Right lobe of liver (tissue), 6 donors: ENCODE results near the gene SRD5A3. TPM values are rescaled to one million over a fixed set of nuclear protein-coding genes. Genes with fewer than 3 reads are reported as not detected.

Source experiments
- ATAC-seq, 4 donors: fragments of 200-7000 bp; cut with Tn5 transposase; one replicate each; pipeline ENCODE4 v1.9.1; 2020; ENCODE audit warnings: mild to moderate bottlenecking in 4 of 4, moderate library complexity in 4 of 4
- DNase-seq, 3 donors: peaks; one replicate each; pipeline ENCODE4 v3.0.0-alpha.2; 2020
- H3K27ac ChIP-seq, 3 donors: fragments of 200-600 bp; one replicate each; pipeline ENCODE4 v1.8.0; 2022
- H3K27me3 ChIP-seq, 2 donors: fragments of 200-600 bp; one replicate each; pipeline ENCODE4 v1.8.0; 2022
- H3K36me3 ChIP-seq, 4 donors: fragments of 200-600 bp; sonication (generic) in 1 of 4; one replicate each; pipeline versions ENCODE4 v1.5.1 to v1.8.0; 2017 to 2022; ENCODE audit warnings: control low read depth in 1 of 4
- H3K4me1 ChIP-seq, 4 donors: fragments of 200-600 bp; sonication (generic) in 1 of 4; one replicate each; pipeline versions ENCODE4 v1.5.1 to v1.8.0; 2017 to 2022; ENCODE audit warnings: control low read depth in 1 of 4
- H3K4me3 ChIP-seq, 3 donors: fragments of 200-600 bp; one replicate each; pipeline ENCODE4 v1.8.0; 2022
- H3K9me3 ChIP-seq, 4 donors: fragments of 200-600 bp; sonication (generic) in 1 of 4; one replicate each; pipeline versions ENCODE4 v1.5.1 to v1.8.0; 2017 to 2022; ENCODE audit warnings: control low read depth in 1 of 4
- CTCF ChIP-seq, 4 donors: fragments of 200-600 bp in 3 of 4; fragments of 450-650 bp in 1 of 4; IDR thresholded peaks; one replicate each; pipeline versions ENCODE4 v1.5.1 to v1.8.0; 2016 to 2022; ENCODE audit warnings: antibody characterized with exemption in 4 of 4, mild to moderate bottlenecking in 2 of 4
- POLR2A ChIP-seq: fragments of 450-650 bp; IDR thresholded peaks from one replicate; pipeline ENCODE4 v1.6.1; 2017; ENCODE audit warnings: antibody characterized with exemption, mild to moderate bottlenecking
- WGBS: methylation state at CpG from one replicate; pipeline ENCODE4 v1.1.6; 2018; ENCODE audit warnings: low coverage, low lambda C conversion rate; ENCODE audit not compliant: insufficient coverage; ENCODE audit errors: missing lambda C conversion rate; 5-methylcytosine and 5-hydroxymethylcytosine counted together
- intact Hi-C, 2 donors: fragments of 100-400 bp; cut with DNase I; formaldehyde crosslinking; loops; one replicate each; pipeline versions ENCODE4 v1.11.2 to v1.14.1; 2022
- total RNA-seq, 6 experiments: library from RNA; depleted of rRNA in 2 of 6; stranded (reverse); fragments of >200 nt in 2 of 6; fragmentation: NEBNext Ultra II Directional in 3 of 6; extraction: Animal tissue kit (Norgen Biotek cat#: 25700) in 3 of 6; gene quantifications; one replicate each; pipeline versions ENCODE4 v1.1.0 to v1.2.4, GENCODE V29; 2016 to 2023
- donor health status: DM: no; HTN: yes; CAD: no.
- donor health status: DM: no; HTN: no; CAD: no.
- donor health status: DM: no; HTN: no; CAD: no.
- donor health status: DM: no; HTN: yes; CAD: no.
- donor health status: DM: no; HTN: yes; CAD: no.

SRD5A3 gene
- total RNA-seq, 6 experiments from 2014 or later, result 7.7 to 13.9 (median 9.9) TPM

GRCh38 chr4:55397520-55398321 is 51.7 kb downstream of the SRD5A3 start:
- Histone ChIP-seq H3K27me3 (no peaks in the 10 kb centered on the region), H3K9me3 (no peaks in the 10 kb centered on the region), H3K27ac (peak overlapping the region; percentile 88 to 97 (median 94)), H3K4me1 (peaks cover 0 to 23% (median 0%) of the 10 kb centered on the region in 4 donors), H3K4me3 (peak overlapping the region; percentile 84 to 98 (median 88)), H3K36me3 (peaks cover 0 to 3% (median 0%) of the 10 kb centered on the region in 4 donors)
- DNase-seq (no peak), ATAC-seq (peak in 1 of 4 donors; percentile 10)
- TF ChIP-seq CTCF (IDR thresholded peaks at IDR 0.05) (no peak), POLR2A (no peak)
- 46% methylated on average over 15 of the region's 15 CpGs for WGBS
- intact Hi-C loops, result no loop called here

GRCh38 chr4:55398461-55398860 is 52.4 kb downstream of the SRD5A3 start:
- intact Hi-C loops, result no loop called here
- Histone ChIP-seq H3K27me3 (no peaks in the 10 kb centered on the region), H3K4me1 (peaks cover 0 to 23% (median 0%) of the 10 kb centered on the region in 4 donors), H3K27ac (peak overlapping the region in 2 of 3 donors; percentile 94 to 97), H3K4me3 (peak overlapping the region in 2 of 3 donors; percentile 88 to 98), H3K36me3 (peaks cover 0 to 4% (median 0%) of the 10 kb centered on the region in 4 donors), H3K9me3 (no peaks in the 10 kb centered on the region)
- TF ChIP-seq POLR2A (no peak), CTCF (IDR thresholded peaks at IDR 0.05) (no peak)
- 64% methylated on average over 1 of the region's 1 CpG for WGBS
- ATAC-seq, result no peak
- no peak for DNase-seq

- intact Hi-C loops, result no loop called here
- 51% methylated on average over 3 of the region's 3 CpGs for WGBS
- Histone ChIP-seq H3K36me3 (peaks cover 0 to 7% (median 0%) of the 10 kb centered on the region in 4 donors), H3K4me1 (peaks cover 0 to 23% (median 0%) of the 10 kb centered on the region in 4 donors), H3K27me3 (no peaks in the 10 kb centered on the region), H3K9me3 (no peaks in the 10 kb centered on the region), H3K4me3 (no peak overlapping the region), H3K27ac (no peak overlapping the region)
- no peak for TF ChIP-seq POLR2A
- no peak for TF ChIP-seq CTCF (IDR thresholded peaks at IDR 0.05)
- DNase-seq, result no peak
- no peak for ATAC-seq
Measured at GRCh38 chr4:55398966-55399365, 52.9 kb downstream of the SRD5A3 start.

GRCh38 chr4:55399581-55399980 is 53.5 kb downstream of the SRD5A3 start:
- TF ChIP-seq POLR2A, result no peak
- no peak for TF ChIP-seq CTCF (IDR thresholded peaks at IDR 0.05)
- DNase-seq (no peak), ATAC-seq (no peak)
- H3K9me3 ChIP-seq, result no peaks in the 10 kb centered on the region
- H3K4me1 ChIP-seq, result peaks cover 0 to 23% (median 0%) of the 10 kb centered on the region in 4 donors
- intact Hi-C loops, result no loop called here
- H3K4me3 ChIP-seq, result no peak overlapping the region
- peaks cover 0 to 7% (median 0%) of the 10 kb centered on the region in 4 donors for H3K36me3 ChIP-seq
- H3K27ac ChIP-seq, result no peak overlapping the region
- WGBS, result 79% methylated on average over 1 of the region's 1 CpG
- no peaks in the 10 kb centered on the region for H3K27me3 ChIP-seq
